ENCODE data around the gene CARD11.

GRCh38 chr7:2866601-2867000, 177.1 kb downstream of the CARD11 start:
- no peak for TF ChIP-seq CTCF (IDR thresholded peaks at IDR 0.05; ENCODE audit: insufficient read depth, low read length)
- TF ChIP-seq POLR2AphosphoS5 (IDR thresholded peaks at IDR 0.05; ENCODE audit: low read depth): no peak
- TF ChIP-seq REST (IDR thresholded peaks at IDR 0.05; ENCODE audit: insufficient replicate concordance, low read depth): no peak
- no peak for TF ChIP-seq GABPA (IDR thresholded peaks at IDR 0.05; ENCODE audit: low read depth)

All from HL-60 (cell line).